CD4-positive, alpha-beta T cell (primary cell): ENCODE data around the gene ITGA2B. TPM values are rescaled to one million over a fixed set of nuclear protein-coding genes. Genes with fewer than 3 reads are reported as not detected.

Experiments used
- ATAC-seq: fragments of 200-7000 bp; cut with Tn5 transposase; one replicate; pipeline ENCODE4 v1.10.0; 2022; ENCODE audit warnings: mild to moderate bottlenecking; ENCODE audit not compliant: poor library complexity
- CTCF ChIA-PET: fragments of 350-600 bp; sonication (Branson Sonifier 250); formaldehyde crosslinking; loops from one replicate; lab custom pipeline; 2021; ENCODE audit warnings: antibody characterized with exemption, inconsistent platforms; lab: Charles Lee
- POLR2A ChIA-PET: fragments of 350-600 bp; sonication (Branson Sonifier 250); formaldehyde crosslinking; loops from one replicate; lab custom pipeline; 2021; ENCODE audit warnings: antibody characterized with exemption, inconsistent platforms; lab: Charles Lee
- DNase-seq, 14 experiments: peaks; one replicate each; pipeline ENCODE4 v3.0.0-alpha.2; 2013 to 2020; ENCODE audit warnings: mixed read lengths in 2 of 14
- H3K27ac ChIP-seq, 2 donors: one replicate each; pipeline versions ENCODE4 v1.5.1 to v1.7.0; 2013; ENCODE audit warnings: low read length in 2 of 2, low read depth in 1 of 2, mild to moderate bottlenecking in 1 of 2
- H3K27me3 ChIP-seq, 2 experiments: 1 replicate in 1 of 2; 2 replicates in 1 of 2; pipeline versions ENCODE4 v1.6.1 to v1.7.0; 2013; ENCODE audit warnings: low read length in 2 of 2, control low read depth in 1 of 2, mild to moderate bottlenecking in 1 of 2, moderate library complexity in 1 of 2; ENCODE audit not compliant: insufficient read depth in 2 of 2, control insufficient read depth in 1 of 2
- H3K36me3 ChIP-seq: one replicate; pipeline ENCODE4 v1.6.1; 2013; ENCODE audit warnings: low read length, control low read depth; ENCODE audit not compliant: insufficient read depth
- H3K4me1 ChIP-seq: one replicate; pipeline ENCODE4 v1.6.1; 2013; ENCODE audit warnings: low read length, control low read depth; ENCODE audit not compliant: insufficient read depth
- H3K4me3 ChIP-seq: one replicate; pipeline ENCODE4 v1.5.1; 2013; ENCODE audit warnings: mild to moderate bottlenecking, low read length, moderate library complexity
- H3K9me3 ChIP-seq, 2 experiments: 1 replicate in 1 of 2; 2 replicates in 1 of 2; pipeline versions ENCODE4 v1.6.1 to v1.7.0; 2013; ENCODE audit warnings: low read length in 2 of 2, mild to moderate bottlenecking in 2 of 2, control low read depth in 1 of 2, moderate library complexity in 1 of 2; ENCODE audit not compliant: control insufficient read depth in 1 of 2, insufficient read depth in 1 of 2
- H3K27ac Mint-ChIP-seq: one replicate; pipeline ENCODE4 v1.8.0; 2020; ENCODE audit warnings: mixed read lengths
- H3K27me3 Mint-ChIP-seq: one replicate; pipeline ENCODE4 v1.8.0; 2021; ENCODE audit warnings: mixed read lengths
- H3K36me3 Mint-ChIP-seq: one replicate; pipeline ENCODE4 v1.8.0; 2021; ENCODE audit warnings: low read depth, mixed read lengths
- H3K4me1 Mint-ChIP-seq: one replicate; pipeline ENCODE4 v1.8.0; 2021; ENCODE audit warnings: low read depth, mixed read lengths
- H3K4me3 Mint-ChIP-seq: one replicate; pipeline ENCODE4 v1.8.0; 2020; ENCODE audit warnings: mild to moderate bottlenecking, mixed read lengths
- H3K9me3 Mint-ChIP-seq: one replicate; pipeline ENCODE4 v1.8.0; 2020; ENCODE audit warnings: mixed read lengths
- CTCF ChIP-seq: fragments of 200-600 bp; IDR thresholded peaks from one replicate; pipeline ENCODE4 v1.8.0; 2022; ENCODE audit warnings: antibody characterized with exemption, mild to moderate bottlenecking
- intact Hi-C, 2 experiments: fragments of 100-400 bp; cut with DNase I in 1 of 2; cut with micrococcal nuclease in 1 of 2; formaldehyde crosslinking; loops; one replicate each; pipeline versions ENCODE4 v1.15.1 to v1.9.0; 2023 to 2025; cut with DNase I, micrococcal nuclease
- total RNA-seq, 174 experiments: library from RNA in 2 of 174; stranded (reverse) in 2 of 174; gene quantifications; one replicate each; pipeline ENCODE4 v1.2.3 and lab custom pipeline; 2021 to 2026

ITGA2B gene
- total RNA-seq, 2 experiments from 2014 or later = 0.85 to 0.87 TPM

GRCh38 chr17:44353672-44354331, 35.6 kb downstream of the ITGA2B start:
- H3K4me1 Mint-ChIP-seq = peaks cover 11% of the 10 kb centered on the region
- peak overlapping the region; percentile 78 for H3K4me3 Mint-ChIP-seq
- Histone ChIP-seq H3K4me3 (peak overlapping the region; percentile 34), H3K27me3 (no peaks in the 10 kb centered on the region), H3K36me3 (peaks cover 11% of the 10 kb centered on the region), H3K27ac (no peak overlapping the region), H3K4me1 (peaks cover 13% of the 10 kb centered on the region), H3K9me3 (no peaks in the 10 kb centered on the region)
- ATAC-seq (peak; percentile 30), DNase-seq (peak in 3 of 14 experiments; percentile 27 to 57 (median 50))
- ChIA-PET POLR2A (interaction anchor here (0.5 to 4.6 kb wide), 11 partner anchors 9 to 986 kb away, joined by 3 to 38 read pairs (median 4); partner anchors contain the start of genes FAM171A2, GRN, SLC25A39 and TMUB2), CTCF (interaction anchor here (0.6 to 2.8 kb wide), 8 partner anchors 8 to 168 kb away, joined by 3 to 17 read pairs (median 6); partner anchors contain the start of genes FAM171A2, GRN and TMUB2)
- no peak overlapping the region for H3K27ac Mint-ChIP-seq
- H3K9me3 Mint-ChIP-seq = no peaks in the 10 kb centered on the region
- intact Hi-C loops = no loop called here
- H3K36me3 Mint-ChIP-seq = no peaks in the 10 kb centered on the region
- no peak for TF ChIP-seq CTCF
- peaks cover 4% of the 10 kb centered on the region for H3K27me3 Mint-ChIP-seq

- Histone ChIP-seq H3K36me3 (peaks cover 11% of the 10 kb centered on the region), H3K27ac (no peak overlapping the region), H3K27me3 (no peaks in the 10 kb centered on the region), H3K4me3 (no peak overlapping the region), H3K4me1 (peaks cover 18% of the 10 kb centered on the region), H3K9me3 (no peaks in the 10 kb centered on the region)
- Mint-ChIP-seq H3K4me3 (peak overlapping the region; percentile 59), H3K36me3 (no peaks in the 10 kb centered on the region), H3K27me3 (peaks cover 4% of the 10 kb centered on the region), H3K4me1 (peaks cover 10% of the 10 kb centered on the region), H3K27ac (no peak overlapping the region), H3K9me3 (no peaks in the 10 kb centered on the region)
- ATAC-seq (no peak), DNase-seq (no peak)
- ChIA-PET CTCF (interaction anchor here (1.3 to 2.8 kb wide), 2 partner anchors 10 to 143 kb away, joined by 3 to 10 read pairs; partner anchors contain the start of gene FAM171A2), POLR2A (interaction anchor here (0.5 to 4.6 kb wide), 6 partner anchors 8 to 985 kb away, joined by 3 to 38 read pairs (median 9); partner anchors contain the start of genes FAM171A2, GRN and UBTF)
- no peak for TF ChIP-seq CTCF
- intact Hi-C loops = no loop called here
Observed at GRCh38 chr17:44352828-44353671, 36.4 kb downstream of the ITGA2B start.
